Astrocyte of the cerebellum (primary cell): ENCODE measurements around the gene PLCD1.

Experiments
- DNase-seq: peaks from one replicate; pipeline ENCODE4 v3.0.0-alpha.2; 2011; ENCODE audit warnings: low read depth
- H3K4me3 ChIP-seq: 2 replicates; pipeline ENCODE4 v1.5.1; 2011; ENCODE audit warnings: mild to moderate bottlenecking, low read depth, low read length, moderate library complexity
- in situ Hi-C: cut with HindIII; loops from 2 replicates; pipeline ENCODE4 v1.10.0; 2017; ENCODE audit warnings: low sequenced_read_pairs
- TF ChIP-seq, protein P1 (sequence below): IDR thresholded peaks from 2 replicates; pipeline ENCODE4 v1.5.1; 2012; ENCODE audit warnings: low read length, low read depth, moderate library complexity, mild to moderate bottlenecking; ENCODE audit errors: missing control alignments

The PLCD1 gene

DNA sequence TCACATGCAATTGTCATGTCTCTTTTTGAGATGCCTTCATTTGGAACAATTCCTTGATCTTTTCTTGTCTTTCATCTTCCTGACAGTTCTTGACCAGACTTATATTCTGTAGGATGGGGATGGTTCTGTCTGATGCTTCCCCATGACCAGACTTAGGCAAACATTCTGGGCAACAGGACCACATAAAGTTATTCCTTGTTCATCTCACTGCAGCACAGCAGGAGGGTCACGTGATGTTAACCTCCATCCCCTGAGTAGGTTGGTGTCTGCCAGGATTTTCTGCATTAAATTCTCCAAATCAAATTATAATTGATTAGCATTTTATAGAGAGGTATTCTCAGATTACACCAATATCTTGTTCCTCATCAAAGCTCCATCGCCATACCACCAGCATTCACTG lies 17.4 kb upstream of the PLCD1 start:
- in situ Hi-C loops = no loop called here
- TF ChIP-seq, protein P1, sequence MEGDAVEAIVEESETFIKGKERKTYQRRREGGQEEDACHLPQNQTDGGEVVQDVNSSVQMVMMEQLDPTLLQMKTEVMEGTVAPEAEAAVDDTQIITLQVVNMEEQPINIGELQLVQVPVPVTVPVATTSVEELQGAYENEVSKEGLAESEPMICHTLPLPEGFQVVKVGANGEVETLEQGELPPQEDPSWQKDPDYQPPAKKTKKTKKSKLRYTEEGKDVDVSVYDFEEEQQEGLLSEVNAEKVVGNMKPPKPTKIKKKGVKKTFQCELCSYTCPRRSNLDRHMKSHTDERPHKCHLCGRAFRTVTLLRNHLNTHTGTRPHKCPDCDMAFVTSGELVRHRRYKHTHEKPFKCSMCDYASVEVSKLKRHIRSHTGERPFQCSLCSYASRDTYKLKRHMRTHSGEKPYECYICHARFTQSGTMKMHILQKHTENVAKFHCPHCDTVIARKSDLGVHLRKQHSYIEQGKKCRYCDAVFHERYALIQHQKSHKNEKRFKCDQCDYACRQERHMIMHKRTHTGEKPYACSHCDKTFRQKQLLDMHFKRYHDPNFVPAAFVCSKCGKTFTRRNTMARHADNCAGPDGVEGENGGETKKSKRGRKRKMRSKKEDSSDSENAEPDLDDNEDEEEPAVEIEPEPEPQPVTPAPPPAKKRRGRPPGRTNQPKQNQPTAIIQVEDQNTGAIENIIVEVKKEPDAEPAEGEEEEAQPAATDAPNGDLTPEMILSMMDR = no peak

DNA sequence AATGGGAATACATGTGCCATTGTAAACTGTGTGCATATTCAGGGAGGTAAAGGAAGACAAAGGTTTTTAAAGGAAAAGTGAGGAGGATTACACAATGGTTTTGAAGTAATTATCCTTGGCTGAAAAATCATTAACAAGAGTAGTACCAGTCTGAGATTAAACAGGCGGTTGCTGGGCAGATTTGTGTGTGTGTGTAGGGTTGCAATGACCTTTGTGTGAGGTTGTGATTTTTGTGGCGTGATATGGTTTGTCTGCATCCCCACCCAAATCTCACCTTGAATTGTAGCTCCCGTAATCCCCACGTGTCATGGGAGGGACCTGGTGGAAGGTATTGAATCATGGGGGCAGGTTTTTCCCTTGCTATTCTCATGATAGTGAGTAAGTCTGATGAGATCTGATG lies 16.6 kb upstream of the PLCD1 start:
- H3K4me3 ChIP-seq = no peak overlapping the region
- no peak for DNase-seq
- in situ Hi-C loops = no loop called here
- TF ChIP-seq, protein P1 = no peak

More for the DNA sequence above, 17.4 kb upstream of the PLCD1 start:
- DNase-seq = no peak
- H3K4me3 ChIP-seq = no peak overlapping the region

DNA sequence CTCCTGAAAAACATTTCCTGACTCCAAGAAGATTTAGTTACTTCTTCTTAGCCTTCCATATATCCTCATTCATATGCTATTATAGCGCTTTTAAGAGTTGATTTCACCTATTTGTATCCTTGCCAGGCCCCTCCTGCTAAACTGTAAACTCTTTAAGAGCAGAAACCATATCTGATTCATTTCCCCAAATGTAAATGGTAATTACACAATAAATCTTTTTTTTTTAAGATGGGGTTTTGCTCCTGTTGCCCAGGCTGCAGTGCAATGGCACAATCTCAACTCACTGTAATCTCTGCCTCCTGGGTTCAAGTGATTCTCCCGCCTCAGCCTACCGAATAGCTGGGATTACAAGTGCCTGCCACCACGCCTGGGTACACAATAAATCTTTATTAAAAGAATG lies 14.0 kb upstream of the PLCD1 start:
- no peak for DNase-seq
- no peak overlapping the region for H3K4me3 ChIP-seq
- TF ChIP-seq, protein P1 = no peak
- in situ Hi-C loops = no loop called here

DNA sequence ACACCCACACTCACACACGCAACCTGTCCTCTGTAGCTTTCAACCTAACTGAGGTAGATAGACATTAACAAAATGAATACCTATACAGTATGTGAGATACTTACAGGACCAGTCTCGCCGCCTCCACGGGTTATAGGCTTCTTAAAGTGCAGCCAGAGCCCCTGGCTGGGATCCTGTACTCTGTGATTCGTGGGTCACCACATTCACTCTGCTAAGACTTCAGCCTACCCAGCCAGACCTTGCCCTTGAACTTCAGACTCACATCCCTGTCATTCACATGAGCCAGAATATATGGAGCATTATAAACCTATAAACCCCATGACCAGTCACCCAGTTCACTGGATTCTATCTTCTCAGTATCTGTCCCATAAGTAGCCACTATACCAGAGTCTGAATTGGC lies 11.0 kb upstream of the PLCD1 start:
- no peak overlapping the region for H3K4me3 ChIP-seq
- no peak for DNase-seq
- TF ChIP-seq, protein P1 = no peak
- in situ Hi-C loops = no loop called here

DNA sequence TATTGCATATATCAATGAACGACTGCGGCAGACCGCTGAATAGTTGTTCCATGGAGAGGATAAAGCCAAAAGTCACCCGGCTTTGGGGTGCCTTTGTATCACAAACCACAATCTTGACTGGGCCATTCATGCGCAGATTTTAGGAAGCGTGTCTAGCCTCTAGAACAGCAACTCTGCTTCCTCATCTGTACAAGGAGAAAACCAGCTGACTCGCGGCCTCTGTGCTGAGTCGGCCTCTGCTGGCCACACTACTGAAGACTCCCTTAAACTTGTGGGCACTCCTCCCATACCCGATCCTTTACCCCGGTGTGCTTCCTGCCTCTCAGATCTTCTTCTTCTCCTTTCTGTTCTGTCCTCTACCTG lies 10.4 kb upstream of the PLCD1 start:
- in situ Hi-C loops = no loop called here
- no peak for DNase-seq
- TF ChIP-seq, protein P1 = no peak
- H3K4me3 ChIP-seq = no peak overlapping the region

DNA sequence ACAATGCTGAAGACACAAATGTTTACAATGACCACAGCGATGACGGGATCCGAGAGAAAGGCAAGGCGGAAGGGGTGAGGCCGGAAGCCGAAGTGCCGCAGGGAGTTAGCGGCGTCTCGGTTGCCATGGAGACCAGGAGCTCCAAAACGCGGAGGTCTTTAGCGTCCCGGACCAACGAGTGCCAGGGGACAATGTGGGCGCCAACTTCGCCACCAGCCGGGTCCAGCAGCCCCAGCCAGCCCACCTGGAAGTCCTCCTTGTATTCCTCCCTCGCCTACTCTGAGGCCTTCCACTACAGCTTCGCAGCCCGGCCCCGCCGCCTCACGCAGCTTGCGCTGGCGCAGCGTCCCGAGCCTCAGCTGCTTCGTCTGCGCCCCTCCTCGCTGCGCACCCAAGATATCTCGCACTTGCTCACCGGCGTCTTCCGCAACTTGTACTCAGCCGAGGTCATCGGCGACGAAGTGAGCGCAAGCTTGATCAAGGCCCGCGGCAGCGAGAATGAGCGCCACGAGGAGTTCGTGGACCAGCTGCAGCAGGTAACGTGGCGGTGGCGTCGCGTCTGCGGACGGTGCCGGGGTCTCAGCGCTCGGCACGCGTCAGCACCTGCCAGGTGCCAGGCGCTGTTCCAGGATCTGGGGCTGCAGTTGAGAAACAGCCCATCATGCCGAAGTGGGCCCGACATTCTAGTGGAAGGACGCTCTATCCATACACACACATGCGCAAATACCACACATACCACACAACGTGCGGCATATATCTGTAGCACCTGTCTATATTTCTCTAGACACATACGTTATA lies 9.9 kb upstream of the PLCD1 start, which contains the start of gene DLEC1:
TSS of gene DLEC1 (plus strand) at position 108 of the 798 bp plus-strand sequence. CDS start at position 126, 18 bp downstream.
- no peak for DNase-seq
- H3K4me3 ChIP-seq = peak within 1 kb of the TSS; percentile 37
- in situ Hi-C loops = no loop called here
- TF ChIP-seq, protein P1 = no peak
